HG03342 (cell line): Measurements from ENCODE around the gene ATG4D.
"Not testable (repeated sequence)": the region's sequence is repeated elsewhere in the genome, so short reads cannot be mapped to it uniquely, and the experiment has no call there.

Experiments
- ATAC-seq: cut with Tn5 transposase; IDR thresholded peaks from one replicate; pipeline ENCODE4 v1.9.1; 2021; ENCODE audit warnings: mild to moderate bottlenecking, moderate library complexity; ENCODE audit not compliant: unreplicated experiment

Gene ATG4D

GRCh38 chr19:10518444-10519361, 25.0 kb upstream of the ATG4D start:
- ATAC-seq = no peak

- ATAC-seq = no peak
Observed at GRCh38 chr19:10519421-10519820, 24.3 kb upstream of the ATG4D start.

GRCh38 chr19:10520652-10521318, 22.9 kb upstream of the ATG4D start:
- ATAC-seq = no peak

GRCh38 chr19:10521461-10522171, 22.1 kb upstream of the ATG4D start:
- no peak for ATAC-seq

GRCh38 chr19:10523135-10523636, 20.5 kb upstream of the ATG4D start:
- ATAC-seq = no peak

GRCh38 chr19:10525636-10526035, 18.1 kb upstream of the ATG4D start:
- no peak for ATAC-seq

GRCh38 chr19:10526887-10527286, 16.8 kb upstream of the ATG4D start:
- not testable (repeated sequence) for ATAC-seq

- ATAC-seq = no peak
Observed at GRCh38 chr19:10532457-10532856, 11.2 kb upstream of the ATG4D start.

- ATAC-seq = no peak
Observed at GRCh38 chr19:10533646-10534386, 9.9 kb upstream of the ATG4D start.

- no peak for ATAC-seq
Observed at GRCh38 chr19:10535613-10536012, 8.1 kb upstream of the ATG4D start.

GRCh38 chr19:10537668-10538067, 6.0 kb upstream of the ATG4D start:
- no peak for ATAC-seq

- no peak for ATAC-seq
Observed at GRCh38 chr19:10538204-10538983, 5.3 kb upstream of the ATG4D start.

GRCh38 chr19:10539016-10539415, 4.7 kb upstream of the ATG4D start:
- not testable (repeated sequence) for ATAC-seq

- no peak for ATAC-seq
Observed at GRCh38 chr19:10543059-10543419, 665 bp upstream of the ATG4D start.

GRCh38 chr19:10544242-10544752, 593 bp downstream of the ATG4D start:
- ATAC-seq = no peak

- no peak for ATAC-seq
Observed at GRCh38 chr19:10544753-10545251, 1.1 kb downstream of the ATG4D start.

GRCh38 chr19:10546817-10547216, 3.1 kb downstream of the ATG4D start:
- no peak for ATAC-seq

GRCh38 chr19:10548746-10549276, 5.1 kb downstream of the ATG4D start:
- ATAC-seq = no peak

GRCh38 chr19:10549733-10550132, 6.0 kb downstream of the ATG4D start:
- no peak for ATAC-seq
